GM11168 (cell line): ENCODE results near the gene ATP8B4.

Source experiments
- in situ Hi-C: fragments of 300-500 bp; cut with MboI; formaldehyde crosslinking; loops from one replicate; pipeline ENCODE4 v1.12.0; 2022; ENCODE audit warnings: low sequenced_read_pairs; ENCODE audit not compliant: unreplicated experiment

The ATP8B4 gene

DNA sequence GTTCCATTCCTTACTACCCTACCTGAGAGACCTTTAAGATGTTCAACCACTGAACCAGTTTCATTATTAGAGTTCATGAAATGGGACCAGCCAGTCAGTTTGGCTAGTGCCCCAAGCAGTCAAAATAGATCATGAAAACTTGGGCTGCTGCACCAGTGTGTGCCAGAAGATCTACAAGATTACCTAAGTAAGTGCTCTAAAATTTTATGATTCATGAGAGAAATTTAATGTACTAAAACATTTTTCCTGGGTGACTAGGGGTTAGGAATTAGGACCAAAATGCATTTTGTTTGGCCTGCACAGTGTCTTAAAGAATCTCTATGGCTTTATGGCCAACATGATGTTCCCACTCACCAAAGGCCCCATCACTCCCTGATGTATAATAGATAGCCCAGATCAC, 214.7 kb downstream of the ATP8B4 start:
- in situ Hi-C loops, result no loop called here

- in situ Hi-C loops, result no loop called here
Measured at GRCh38 chr15:49902685-49903501, 216.1 kb downstream of the ATP8B4 start.

DNA sequence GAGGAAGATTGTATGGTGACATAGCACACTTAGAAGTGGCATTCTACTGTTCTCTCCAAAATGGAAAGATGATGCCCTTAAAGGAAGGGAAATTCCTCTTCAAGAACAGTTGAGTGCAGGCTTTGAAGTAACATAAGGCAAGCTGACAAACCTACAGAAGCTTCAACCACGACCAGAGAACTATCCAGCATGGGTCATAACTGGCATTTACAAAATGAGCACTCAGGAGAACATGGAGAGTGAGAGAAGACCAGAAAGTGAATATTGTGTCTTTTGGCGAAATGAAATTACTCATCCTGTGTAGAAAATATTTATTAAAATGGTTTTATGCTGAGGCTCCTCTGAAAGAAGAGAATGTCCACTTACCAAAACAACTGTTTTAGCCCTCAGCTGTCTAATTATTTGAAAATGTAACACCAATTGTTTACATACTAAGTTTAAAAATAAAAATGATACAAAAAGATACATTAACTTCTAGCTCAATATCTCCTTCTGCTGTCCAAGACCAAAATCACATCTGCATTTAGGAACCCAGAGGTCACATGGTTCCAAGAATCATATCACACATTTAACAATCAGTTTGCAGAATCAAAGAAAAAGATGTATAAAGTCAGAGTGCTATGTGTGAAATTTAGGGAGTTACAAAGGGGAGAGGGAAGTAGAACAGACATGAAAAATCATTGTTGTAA, 216.9 kb downstream of the ATP8B4 start:
- in situ Hi-C loops, result no loop called here

- in situ Hi-C loops, result no loop called here
Measured at GRCh38 chr15:49901321-49901720, 217.7 kb downstream of the ATP8B4 start.

GRCh38 chr15:49900903-49901235, 218.2 kb downstream of the ATP8B4 start:
- in situ Hi-C loops, result no loop called here

- in situ Hi-C loops, result no loop called here
Measured at GRCh38 chr15:49900006-49900902, 218.8 kb downstream of the ATP8B4 start.

DNA sequence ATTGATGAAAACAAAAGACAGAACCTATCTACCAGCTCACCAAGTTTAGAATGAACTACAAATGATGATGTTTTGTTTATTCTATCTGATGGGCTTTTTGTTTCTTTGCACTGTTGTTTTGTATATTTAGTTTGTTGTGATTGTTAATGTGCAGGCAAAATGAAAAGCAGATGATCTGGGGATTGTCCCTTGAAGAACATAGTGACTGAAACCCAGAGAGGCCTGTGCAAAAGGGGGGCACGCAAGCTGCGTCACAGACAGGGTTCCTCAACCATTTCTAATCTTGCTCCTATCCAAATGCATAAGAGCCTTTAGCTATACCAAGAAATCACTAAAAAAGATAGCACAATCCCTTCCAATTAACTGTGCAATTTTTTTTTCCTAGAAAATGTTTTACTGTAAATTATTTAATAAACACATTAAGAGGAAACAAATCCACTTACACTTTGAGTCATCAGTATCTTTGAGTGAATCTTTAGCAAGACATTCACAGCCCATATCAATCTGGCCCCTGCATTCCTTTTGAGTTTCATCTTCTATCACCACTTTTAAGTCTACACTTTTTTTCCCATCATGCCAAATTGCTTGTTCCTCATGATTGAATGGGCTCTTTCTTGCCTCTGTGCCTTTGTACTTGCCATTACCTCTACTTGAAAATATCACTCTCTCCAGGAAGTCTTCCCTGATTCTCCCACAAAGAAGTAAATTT, 220.3 kb downstream of the ATP8B4 start:
- in situ Hi-C loops, result no loop called here

- in situ Hi-C loops, result no loop called here
Measured at GRCh38 chr15:49898097-49898496, 220.9 kb downstream of the ATP8B4 start.

DNA sequence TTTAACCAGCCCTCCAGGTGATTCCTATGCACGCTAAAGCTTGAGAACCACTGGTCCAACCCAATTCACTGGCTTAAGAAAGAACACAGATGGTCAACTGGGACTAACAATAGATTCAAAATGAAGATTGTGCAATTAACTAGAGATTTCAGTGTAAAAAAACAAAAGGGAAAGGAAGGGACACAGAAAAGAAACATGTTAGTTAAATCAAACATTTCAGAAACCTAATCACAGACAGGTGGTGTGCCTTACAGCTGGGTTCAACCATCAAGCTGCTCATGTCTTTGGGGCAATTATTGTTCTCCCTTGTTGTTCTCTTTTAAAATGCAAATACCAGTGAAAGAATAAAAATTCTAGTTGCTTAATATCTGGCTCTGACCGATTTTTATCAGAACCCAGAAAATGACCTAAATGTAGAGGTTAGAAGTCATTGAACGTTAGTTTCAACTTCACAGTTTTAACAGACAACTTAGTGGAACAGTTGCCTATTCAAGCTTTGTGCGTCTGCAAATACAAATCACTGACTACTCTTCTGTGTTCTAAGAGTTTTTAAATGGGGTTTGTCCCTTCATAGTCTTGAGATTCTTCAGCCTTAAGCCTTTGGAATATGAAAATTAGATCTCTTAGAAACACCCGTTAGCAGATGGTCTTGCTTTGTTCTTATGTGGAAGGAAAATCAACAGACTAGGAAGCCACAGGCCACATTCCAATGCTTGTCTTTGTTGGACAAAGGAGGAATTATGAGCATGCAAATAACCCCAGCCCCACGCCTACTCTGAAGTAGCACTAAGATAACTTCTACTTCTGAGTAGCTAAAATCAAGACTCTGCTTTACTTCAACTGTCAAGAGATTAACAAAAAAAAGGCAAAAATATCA, 223.4 kb downstream of the ATP8B4 start:
- in situ Hi-C loops, result no loop called here

DNA sequence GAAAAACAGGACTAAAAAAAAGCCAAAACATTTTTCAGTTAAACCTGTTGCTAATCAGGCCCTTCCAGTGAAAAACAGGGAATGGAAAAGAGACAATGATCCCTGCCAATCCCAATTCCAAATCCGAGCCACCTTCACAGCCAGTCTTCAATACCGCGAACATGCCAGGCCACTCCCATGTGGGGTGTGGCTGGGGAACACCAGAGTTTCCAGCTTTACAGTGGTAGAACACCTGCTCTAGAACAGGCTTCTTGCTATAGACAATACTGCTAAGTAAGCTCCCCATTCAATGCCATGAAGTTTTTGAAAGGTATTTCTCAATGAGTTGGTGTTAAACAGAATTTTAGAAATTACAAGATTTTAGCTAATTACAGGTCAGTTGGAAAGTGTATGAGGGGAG, 228.3 kb downstream of the ATP8B4 start:
- in situ Hi-C loops, result no loop called here

GRCh38 chr15:49889536-49889935, 229.5 kb downstream of the ATP8B4 start:
- in situ Hi-C loops, result no loop called here

GRCh38 chr15:49888734-49889133, 230.3 kb downstream of the ATP8B4 start:
- in situ Hi-C loops, result no loop called here

GRCh38 chr15:49888323-49888693, 230.7 kb downstream of the ATP8B4 start:
- in situ Hi-C loops, result no loop called here

GRCh38 chr15:49887659-49888322, 231.2 kb downstream of the ATP8B4 start:
- in situ Hi-C loops, result no loop called here

- in situ Hi-C loops, result no loop called here
Measured at GRCh38 chr15:49883121-49883520, 235.9 kb downstream of the ATP8B4 start.

- in situ Hi-C loops, result no loop called here
Measured at GRCh38 chr15:49881866-49882265, 237.2 kb downstream of the ATP8B4 start.

- in situ Hi-C loops, result no loop called here
Measured at GRCh38 chr15:49881433-49881832, 237.6 kb downstream of the ATP8B4 start.

GRCh38 chr15:49877873-49878521, 241.0 kb downstream of the ATP8B4 start:
- in situ Hi-C loops, result loop anchor here (5.0 kb wide), 1 partner anchor 119 kb away; no protein-coding TSS in a partner anchor
